Skeletal muscle satellite cell (primary cell): ENCODE measurements around the gene TCF23. TPM values are rescaled to one million over a fixed set of nuclear protein-coding genes. Genes with fewer than 3 reads are reported as not detected.
"Not testable (repeated sequence)": the region's sequence is repeated elsewhere in the genome, so short reads cannot be mapped to it uniquely, and the experiment has no call there.

Source experiments
- H3K27me3 ChIP-seq: 2 replicates; pipeline ENCODE4 v1.7.0; 2013; ENCODE audit warnings: low read length; ENCODE audit not compliant: control insufficient read depth, insufficient read depth
- H3K36me3 ChIP-seq: 2 replicates; pipeline ENCODE4 v1.7.0; 2013; ENCODE audit warnings: mild to moderate bottlenecking, control low read depth, low read length; ENCODE audit not compliant: insufficient read depth
- H3K4me1 ChIP-seq: 2 replicates; pipeline ENCODE4 v1.7.0; 2013; ENCODE audit warnings: low read length; ENCODE audit not compliant: control insufficient read depth, insufficient read depth
- H3K4me2 ChIP-seq: 2 replicates; pipeline ENCODE4 v1.7.0; 2013; ENCODE audit warnings: mild to moderate bottlenecking, low read length
- H3K4me3 ChIP-seq: 2 replicates; pipeline ENCODE4 v1.7.0; 2013; ENCODE audit warnings: low read length
- H3K9ac ChIP-seq: 2 replicates; pipeline ENCODE4 v1.7.0; 2013; ENCODE audit warnings: mild to moderate bottlenecking, low read depth, low read length, moderate library complexity
- H3K9me3 ChIP-seq: replicated peaks from 2 replicates; pipeline ENCODE4 v1.7.0; 2013; ENCODE audit warnings: mild to moderate bottlenecking, control low read depth, low read length
- total RNA-seq: library from RNA; depleted of rRNA; stranded (reverse); fragments of >200 nt; gene quantifications from 2 replicates; pipeline ENCODE4 v1.2.3, GENCODE V29; 2012; rRNA removed

TCF23 gene
- not detected in 2 replicates for total RNA-seq

DNA sequence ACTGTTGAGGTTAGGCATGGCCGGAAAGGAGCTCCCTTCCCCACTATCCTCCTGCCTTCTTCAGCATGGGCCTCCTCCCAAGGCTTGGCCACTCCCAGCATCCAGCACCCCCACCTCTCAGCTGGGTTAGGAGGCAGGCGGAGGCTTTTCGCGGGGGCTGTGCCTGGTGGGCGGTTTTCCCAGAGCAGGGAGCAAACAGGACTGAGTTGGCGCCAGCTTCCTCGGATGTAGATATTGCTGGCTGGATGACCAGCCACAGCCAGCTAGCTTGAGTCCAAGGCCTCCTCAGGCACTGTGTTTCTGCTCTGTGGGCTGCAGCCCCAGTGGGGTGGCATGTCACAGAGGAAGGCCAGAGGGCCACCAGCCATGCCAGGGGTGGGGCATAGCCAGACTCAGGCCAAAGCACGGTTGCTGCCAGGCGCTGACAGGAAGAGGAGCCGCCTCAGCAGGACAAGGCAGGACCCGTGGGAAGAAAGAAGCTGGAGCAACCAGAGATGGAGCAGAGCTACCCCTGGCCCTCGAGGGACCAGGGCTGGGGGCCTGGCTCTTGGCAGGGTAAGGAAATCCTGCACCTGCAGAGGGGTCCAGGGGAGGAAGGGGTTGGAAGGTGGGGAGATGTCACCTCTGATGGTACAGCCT lies at the start of gene TCF23:
Gene TCF23, plus strand, starts transcription at position 204 of the 639 bp plus-strand sequence. Its CDS starts 130 bp downstream, at position 334.
- H3K9me3 ChIP-seq, result no peaks in the 10 kb centered on the region
- peaks cover 49% of the 10 kb centered on the region for H3K27me3 ChIP-seq
- H3K4me3 ChIP-seq, result no peak within 1 kb of the TSS
- no peak within 1 kb of the TSS for H3K4me2 ChIP-seq
- H3K9ac ChIP-seq, result no peak within 1 kb of the TSS
- H3K36me3 ChIP-seq, result no peaks in the 10 kb centered on the region
- no peaks in the 10 kb centered on the region for H3K4me1 ChIP-seq

DNA sequence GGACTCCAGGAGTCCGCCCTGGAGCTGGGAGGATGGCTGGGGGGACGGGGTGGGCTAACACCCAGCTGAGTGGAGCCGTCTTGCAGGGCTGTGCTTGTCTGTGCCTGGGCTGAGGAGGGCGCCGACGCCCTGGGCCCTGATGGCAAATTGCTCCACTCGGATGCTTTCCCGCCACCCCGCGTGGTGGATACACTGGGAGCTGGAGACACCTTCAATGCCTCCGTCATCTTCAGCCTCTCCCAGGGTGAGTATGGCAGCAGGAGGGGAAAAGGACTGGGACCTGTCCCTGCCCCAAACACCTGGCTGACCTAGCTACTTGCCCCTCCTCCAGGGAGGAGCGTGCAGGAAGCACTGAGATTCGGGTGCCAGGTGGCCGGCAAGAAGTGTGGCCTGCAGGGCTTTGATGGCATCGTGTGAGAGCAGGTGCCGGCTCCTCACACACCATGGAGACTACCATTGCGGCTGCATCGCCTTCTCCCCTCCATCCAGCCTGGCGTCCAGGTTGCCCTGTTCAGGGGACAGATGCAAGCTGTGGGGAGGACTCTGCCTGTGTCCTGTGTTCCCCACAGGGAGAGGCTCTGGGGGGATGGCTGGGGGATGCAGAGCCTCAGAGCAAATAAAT lies 49.4 kb upstream of the TCF23 start:
- Histone ChIP-seq H3K9me3 (no peaks in the 10 kb centered on the region), H3K4me3 (no peak overlapping the region), H3K4me1 (peaks cover 3% of the 10 kb centered on the region), H3K4me2 (no peak overlapping the region), H3K27me3 (peaks cover 24% of the 10 kb centered on the region), H3K36me3 (no peaks in the 10 kb centered on the region), H3K9ac (no peak overlapping the region)

DNA sequence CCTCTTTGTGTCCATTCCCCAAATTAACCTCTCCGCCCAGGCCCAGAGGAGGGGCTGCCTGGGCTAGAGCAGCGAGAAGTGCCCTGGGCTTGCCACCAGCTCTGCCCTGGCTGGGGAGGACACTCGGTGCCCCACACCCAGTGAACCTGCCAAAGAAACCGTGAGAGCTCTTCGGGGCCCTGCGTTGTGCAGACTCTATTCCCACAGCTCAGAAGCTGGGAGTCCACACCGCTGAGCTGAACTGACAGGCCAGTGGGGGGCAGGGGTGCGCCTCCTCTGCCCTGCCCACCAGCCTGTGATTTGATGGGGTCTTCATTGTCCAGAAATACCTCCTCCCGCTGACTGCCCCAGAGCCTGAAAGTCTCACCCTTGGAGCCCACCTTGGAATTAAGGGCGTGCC lies 48.8 kb upstream of the TCF23 start:
- H3K27me3 ChIP-seq, result peaks cover 29% of the 10 kb centered on the region
- no peaks in the 10 kb centered on the region for H3K9me3 ChIP-seq
- H3K4me3 ChIP-seq, result no peak overlapping the region
- peaks cover 3% of the 10 kb centered on the region for H3K4me1 ChIP-seq
- no peaks in the 10 kb centered on the region for H3K36me3 ChIP-seq
- no peak overlapping the region for H3K4me2 ChIP-seq
- no peak overlapping the region for H3K9ac ChIP-seq

DNA sequence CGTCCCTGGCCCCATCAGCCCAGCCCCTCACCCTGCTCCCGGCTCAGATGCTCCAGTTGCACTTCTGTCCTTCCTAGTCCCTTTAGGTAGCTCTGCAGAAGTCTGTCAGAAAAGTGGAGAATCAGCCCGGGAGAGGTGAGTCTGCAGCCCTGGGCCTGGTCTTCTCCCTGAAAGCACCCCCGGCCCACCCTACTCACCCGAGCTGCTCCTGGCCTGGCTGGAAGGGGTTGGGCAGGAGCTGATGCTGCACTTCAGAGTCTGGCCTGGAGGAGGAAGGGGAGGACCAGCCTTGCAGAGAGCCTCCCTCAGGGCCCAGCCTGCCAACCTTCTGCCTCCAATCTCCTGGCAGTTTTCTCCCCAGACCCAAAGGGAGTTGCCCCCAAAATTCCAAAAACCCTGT lies 46.5 kb upstream of the TCF23 start:
- H3K9ac ChIP-seq, result no peak overlapping the region
- no peaks in the 10 kb centered on the region for H3K4me1 ChIP-seq
- H3K36me3 ChIP-seq, result no peaks in the 10 kb centered on the region
- H3K27me3 ChIP-seq, result peaks cover 39% of the 10 kb centered on the region
- H3K4me3 ChIP-seq, result no peak overlapping the region
- no peaks in the 10 kb centered on the region for H3K9me3 ChIP-seq
- no peak overlapping the region for H3K4me2 ChIP-seq

DNA sequence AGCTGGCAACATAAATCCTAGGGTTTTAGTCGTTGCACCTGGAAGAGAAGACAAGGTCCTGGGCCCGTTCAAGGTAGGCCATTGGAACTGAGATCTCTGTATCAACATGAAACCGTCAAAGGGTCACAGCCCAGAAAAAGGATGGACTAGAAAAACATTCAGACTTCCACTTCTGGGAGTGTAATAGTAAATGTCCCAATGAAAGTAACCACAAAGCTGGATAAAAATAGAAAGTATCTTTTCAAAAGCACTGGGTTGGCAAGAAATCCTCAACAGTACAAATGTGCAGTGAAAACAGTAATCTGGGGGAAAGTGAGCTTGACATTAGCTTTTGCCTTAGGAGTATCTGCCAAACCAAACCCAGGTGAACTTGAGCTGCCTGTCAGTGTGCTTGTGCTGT lies 42.8 kb upstream of the TCF23 start:
- H3K4me2 ChIP-seq, result no peak overlapping the region
- H3K9me3 ChIP-seq, result no peaks in the 10 kb centered on the region
- no peak overlapping the region for H3K4me3 ChIP-seq
- no peak overlapping the region for H3K9ac ChIP-seq
- no peaks in the 10 kb centered on the region for H3K36me3 ChIP-seq
- peaks cover 39% of the 10 kb centered on the region for H3K27me3 ChIP-seq
- no peaks in the 10 kb centered on the region for H3K4me1 ChIP-seq

DNA sequence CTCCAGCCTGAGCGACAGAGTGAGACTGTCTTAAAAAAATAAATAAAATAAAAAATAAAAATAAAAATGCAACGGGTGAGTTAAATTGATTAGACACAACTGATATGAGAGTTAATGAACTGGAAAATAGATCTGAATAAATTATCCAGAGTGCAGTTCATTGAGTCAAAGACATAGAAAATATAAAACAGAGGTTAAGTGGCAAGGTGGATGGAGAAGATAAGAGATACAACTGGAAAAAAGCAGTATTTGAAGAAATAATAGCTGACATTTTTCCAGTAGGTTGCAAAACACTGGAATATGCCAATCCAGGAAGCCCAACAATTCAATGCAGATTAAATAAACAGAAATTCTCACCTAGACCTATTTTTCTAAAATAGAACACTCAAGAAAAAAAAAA lies 40.6 kb upstream of the TCF23 start:
- H3K9me3 ChIP-seq, result no peaks in the 10 kb centered on the region
- no peak overlapping the region for H3K9ac ChIP-seq
- no peak overlapping the region for H3K4me3 ChIP-seq
- peaks cover 32% of the 10 kb centered on the region for H3K27me3 ChIP-seq
- no peak overlapping the region for H3K4me2 ChIP-seq
- H3K4me1 ChIP-seq, result no peaks in the 10 kb centered on the region
- H3K36me3 ChIP-seq, result no peaks in the 10 kb centered on the region

DNA sequence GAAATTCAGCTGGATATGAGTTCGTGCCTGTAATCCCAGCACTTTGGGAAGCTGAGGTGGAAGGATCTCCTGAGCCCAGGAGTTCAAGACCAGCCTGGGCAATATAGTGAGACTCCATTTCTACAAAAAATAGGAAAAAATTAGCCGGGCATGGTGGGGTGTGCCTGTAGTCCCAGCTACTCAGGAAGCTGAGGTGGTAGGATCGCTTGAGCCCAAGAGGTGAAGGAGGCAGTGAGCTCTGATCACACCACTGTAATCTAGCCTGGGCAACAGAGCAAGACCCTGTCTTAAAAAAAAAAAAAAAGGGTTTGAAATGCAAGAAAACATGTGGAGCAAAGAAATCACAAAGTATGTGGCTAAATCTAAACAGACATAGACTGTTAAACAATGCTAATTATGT lies 39.7 kb upstream of the TCF23 start:
- Histone ChIP-seq H3K36me3 (no peaks in the 10 kb centered on the region), H3K27me3 (peaks cover 35% of the 10 kb centered on the region), H3K9me3 (no peaks in the 10 kb centered on the region), H3K4me3 (no peak overlapping the region), H3K4me1 (no peaks in the 10 kb centered on the region), H3K9ac (no peak overlapping the region), H3K4me2 (no peak overlapping the region)

DNA sequence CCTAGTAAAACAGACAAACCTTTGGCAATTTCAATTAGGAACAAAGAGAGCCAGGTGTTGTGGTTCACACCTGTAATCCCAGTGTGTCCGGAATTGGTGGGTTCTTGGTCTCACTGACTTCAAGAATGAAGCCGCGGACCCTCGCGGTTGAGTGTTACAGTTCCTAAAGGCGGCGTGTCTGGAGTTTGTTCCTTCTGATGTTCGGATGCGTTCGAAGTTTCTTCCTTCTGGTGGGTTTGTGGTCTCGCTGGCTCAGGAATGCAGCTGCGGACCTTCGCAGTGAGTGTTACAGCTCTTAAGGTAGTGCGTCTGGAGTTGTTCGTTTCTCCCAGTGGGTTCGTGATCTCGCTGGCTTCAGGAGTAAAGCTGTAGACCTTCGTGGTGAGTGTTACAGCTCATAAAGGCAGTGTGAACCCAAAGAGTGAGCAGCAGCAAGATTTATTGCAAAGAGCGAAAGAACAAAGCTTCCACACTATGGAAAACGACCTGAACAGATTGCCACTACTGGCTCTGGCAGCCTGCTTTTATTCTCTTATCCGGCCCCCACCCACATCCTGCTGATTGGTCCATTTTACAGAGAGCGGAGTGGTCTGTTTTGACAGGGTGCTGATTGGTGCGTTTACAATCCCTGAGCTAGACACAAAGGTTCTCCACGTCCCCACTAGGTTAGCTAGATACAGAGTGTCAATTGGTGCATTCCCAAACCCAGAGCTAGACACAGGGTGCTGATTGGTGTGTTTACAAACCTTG lies 38.0 kb upstream of the TCF23 start:
- H3K4me1 ChIP-seq, H3K4me3 ChIP-seq: not testable (repeated sequence)

DNA sequence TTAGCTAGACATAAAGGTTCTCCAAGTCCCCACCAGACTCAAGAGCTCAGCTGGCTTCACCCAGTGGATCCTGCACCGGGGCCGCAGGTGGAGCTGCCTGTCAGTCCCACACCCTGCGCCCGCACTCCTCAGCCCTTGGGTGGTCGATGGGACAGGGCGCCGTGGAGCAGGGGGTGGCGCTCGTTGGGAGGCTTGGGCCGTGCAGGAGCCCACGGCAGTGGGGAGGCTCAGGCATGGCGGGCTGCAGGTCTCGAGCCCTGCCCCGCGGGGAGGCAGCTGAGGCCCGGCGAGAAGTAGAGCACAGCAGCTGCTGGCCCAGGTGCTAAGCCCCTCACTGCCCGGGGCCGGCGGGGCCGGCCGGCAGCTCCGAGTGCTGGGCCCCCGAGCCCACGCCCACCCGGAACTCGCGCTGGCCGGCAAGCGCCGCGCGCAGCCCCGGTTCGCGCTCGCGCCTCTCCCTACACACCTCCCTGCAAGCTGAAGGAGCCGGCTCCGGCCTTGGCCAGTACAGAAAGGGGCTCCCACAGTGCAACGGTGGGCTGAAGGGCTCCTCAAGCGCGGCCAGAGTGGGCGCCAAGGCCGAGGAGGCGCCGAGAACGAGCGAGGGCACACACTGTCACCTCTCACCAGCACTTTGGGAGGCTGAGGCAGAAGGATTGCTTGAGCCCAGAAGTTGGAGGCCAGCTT lies 37.3 kb upstream of the TCF23 start:
- H3K9ac ChIP-seq, H3K4me3 ChIP-seq, H3K4me1 ChIP-seq, H3K4me2 ChIP-seq, H3K9me3 ChIP-seq, H3K36me3 ChIP-seq: not testable (repeated sequence)
- peaks cover 27% of the 10 kb centered on the region for H3K27me3 ChIP-seq

More for the DNA sequence above, 38.0 kb upstream of the TCF23 start:
- H3K9ac ChIP-seq, H3K36me3 ChIP-seq, H3K9me3 ChIP-seq, H3K4me2 ChIP-seq: not testable (repeated sequence)
- peaks cover 33% of the 10 kb centered on the region for H3K27me3 ChIP-seq

DNA sequence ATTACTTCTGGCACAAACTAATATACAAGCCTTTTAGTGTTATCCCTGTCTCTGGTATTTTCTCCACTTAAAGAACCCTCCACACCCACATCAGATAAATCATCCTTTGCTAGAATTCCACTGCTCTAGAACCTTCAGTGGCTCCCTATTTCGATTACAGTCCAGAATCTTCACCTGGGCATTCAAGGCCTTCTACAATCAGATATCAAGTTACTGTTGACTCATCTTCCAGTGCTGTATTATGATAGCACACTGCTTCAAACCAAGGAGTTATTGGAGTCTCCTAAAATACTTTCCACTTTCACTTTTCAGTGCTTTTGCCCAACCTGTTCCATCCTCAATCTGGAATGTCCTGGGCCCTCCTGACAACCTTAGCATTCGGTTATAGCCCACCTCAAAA lies 33.3 kb upstream of the TCF23 start:
- no peaks in the 10 kb centered on the region for H3K36me3 ChIP-seq
- H3K4me2 ChIP-seq, result no peak overlapping the region
- H3K9ac ChIP-seq, result no peak overlapping the region
- peaks cover 51% of the 10 kb centered on the region for H3K27me3 ChIP-seq
- H3K4me1 ChIP-seq, result peaks cover 9% of the 10 kb centered on the region
- no peaks in the 10 kb centered on the region for H3K9me3 ChIP-seq
- no peak overlapping the region for H3K4me3 ChIP-seq

DNA sequence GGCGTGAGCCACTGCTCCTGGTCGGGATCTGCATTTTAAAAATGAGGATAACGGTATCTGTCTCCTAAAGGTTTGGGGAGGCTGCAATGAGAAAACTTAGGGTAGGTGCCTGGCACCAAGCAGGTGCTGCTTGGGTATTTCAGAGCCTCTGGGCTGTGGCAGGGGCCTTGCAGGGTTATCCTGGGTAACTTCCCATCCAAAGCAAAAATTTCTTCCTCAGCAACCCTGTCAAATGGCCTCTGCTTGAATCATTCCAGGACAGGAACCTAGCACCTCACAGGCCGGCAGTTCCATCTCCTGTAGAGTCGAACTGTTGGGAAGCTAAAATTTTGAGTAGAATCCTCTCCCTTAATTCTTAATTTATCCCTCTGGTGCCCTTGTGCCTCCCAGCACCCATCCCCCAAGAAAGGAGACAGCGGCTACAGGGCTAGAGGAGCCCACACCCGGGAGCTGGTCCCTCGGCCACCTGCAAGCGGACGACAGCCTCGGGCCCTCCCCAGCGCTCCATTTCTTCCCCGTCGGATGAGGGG lies 30.7 kb upstream of the TCF23 start:
- H3K27me3 ChIP-seq, result peaks cover 61% of the 10 kb centered on the region
- H3K36me3 ChIP-seq, result no peaks in the 10 kb centered on the region
- H3K9ac ChIP-seq, result no peak overlapping the region
- H3K4me3 ChIP-seq, result peak overlapping the region; percentile 71
- H3K4me2 ChIP-seq, result peak overlapping the region; percentile 96
- H3K9me3 ChIP-seq, result no peaks in the 10 kb centered on the region
- peaks cover 9% of the 10 kb centered on the region for H3K4me1 ChIP-seq
